Stomach (tissue), 9 donors: ENCODE measurements around the gene DOCK11. TPM values are rescaled to one million over a fixed set of nuclear protein-coding genes. Genes with fewer than 3 reads are reported as not detected.
A peak's percentile ranks its signal among the peaks of the same experiment; 100 is the strongest.

ENCODE experiments used
- DNase-seq, 2 donors: peaks; one replicate each; pipeline versions ENCODE4 v3.0.0 to v3.0.0-alpha.2; 2013 to 2019
- H3K27ac ChIP-seq, 5 donors: fragments of 200-600 bp in 4 of 5; sonication (generic) in 4 of 5; one replicate each; pipeline ENCODE4 v1.5.1; 2013 to 2019; ENCODE audit warnings: mild to moderate bottlenecking in 1 of 5, moderate library complexity in 1 of 5
- H3K27me3 ChIP-seq, 3 donors: fragments of 200-600 bp; sonication (generic); one replicate each; pipeline ENCODE4 v1.5.1; 2017 to 2019; ENCODE audit warnings: mixed run types in 1 of 3
- H3K36me3 ChIP-seq, 4 donors: fragments of 200-600 bp; sonication (generic); 1 replicate in 3 of 4; 2 replicates in 1 of 4; pipeline ENCODE4 v1.5.1; 2016 to 2019
- H3K4me1 ChIP-seq, 4 donors: fragments of 200-600 bp; sonication (generic); one replicate each; pipeline ENCODE4 v1.5.1; 2016 to 2019
- H3K4me3 ChIP-seq, 4 donors: fragments of 200-600 bp; sonication (generic) in 3 of 4; one replicate each; pipeline ENCODE4 v1.5.1; 2016 to 2019; ENCODE audit warnings: mild to moderate bottlenecking in 1 of 4
- H3K9me3 ChIP-seq, 4 donors: fragments of 200-600 bp; sonication (generic); one replicate each; pipeline ENCODE4 v1.5.1; 2016 to 2019
- EP300 ChIP-seq: sonication (generic); formaldehyde crosslinking; IDR thresholded peaks from one replicate; pipeline ENCODE4 v1.6.1; 2017; ENCODE audit warnings: antibody characterized with exemption
- POLR2A ChIP-seq, 4 donors: fragments of 450-650 bp; IDR thresholded peaks; one replicate each; pipeline ENCODE4 v1.6.1; 2016; ENCODE audit warnings: antibody characterized with exemption in 4 of 4, control low read depth in 2 of 4, mild to moderate bottlenecking in 1 of 4, moderate library complexity in 1 of 4
- POLR2AphosphoS5 ChIP-seq, 3 donors: sonication (generic); formaldehyde crosslinking; IDR thresholded peaks; one replicate each; pipeline ENCODE4 v1.6.1; 2016; ENCODE audit warnings: antibody characterized with exemption in 3 of 3
- WGBS, 5 donors: extraction: QIAGEN DNeasy Blood & Tissue Kit in 3 of 5; methylation state at CpG; one replicate each; pipeline versions ENCODE4 v1.1.5 to v1.1.7; 2013 to 2018; 5-methylcytosine and 5-hydroxymethylcytosine counted together
- intact Hi-C: fragments of 100-400 bp; cut with DNase I; formaldehyde crosslinking; loops from one replicate; pipeline ENCODE4 v1.15.1; 2023; ENCODE audit warnings: low total_unique reads
- polyA plus RNA-seq, 3 donors: library from polyadenylated mRNA; stranded (reverse); fragments of 200-250 nt; gene quantifications; one replicate each; pipeline ENCODE4 v1.2.3, GENCODE V29; 2013
- total RNA-seq, 5 donors: library from RNA; depleted of rRNA; stranded (reverse); fragments of >200 nt; gene quantifications; one replicate each; pipeline versions ENCODE4 v1.1.0 to v1.2.3, GENCODE V29; 2014 to 2016
- TF ChIP-seq, protein P1 (sequence below), 7 experiments: fragments of 450-650 bp in 4 of 7; fragments of 200-600 bp in 3 of 7; sonication (generic) in 3 of 7; IDR thresholded peaks; one replicate each; pipeline ENCODE4 v1.5.1; 2016 to 2019; ENCODE audit warnings: antibody characterized with exemption in 7 of 7, control low read depth in 2 of 7, mild to moderate bottlenecking in 1 of 7
- donor health status: healthy with polysubstance abuse.
- donor health status: Bipolar disorder and iron deficiency.
- donor health status: healthy.

DOCK11 gene
- total and polyA plus RNA-seq, 8 donors, result 3.5 to 34.0 (median 6.2) TPM

DNA sequence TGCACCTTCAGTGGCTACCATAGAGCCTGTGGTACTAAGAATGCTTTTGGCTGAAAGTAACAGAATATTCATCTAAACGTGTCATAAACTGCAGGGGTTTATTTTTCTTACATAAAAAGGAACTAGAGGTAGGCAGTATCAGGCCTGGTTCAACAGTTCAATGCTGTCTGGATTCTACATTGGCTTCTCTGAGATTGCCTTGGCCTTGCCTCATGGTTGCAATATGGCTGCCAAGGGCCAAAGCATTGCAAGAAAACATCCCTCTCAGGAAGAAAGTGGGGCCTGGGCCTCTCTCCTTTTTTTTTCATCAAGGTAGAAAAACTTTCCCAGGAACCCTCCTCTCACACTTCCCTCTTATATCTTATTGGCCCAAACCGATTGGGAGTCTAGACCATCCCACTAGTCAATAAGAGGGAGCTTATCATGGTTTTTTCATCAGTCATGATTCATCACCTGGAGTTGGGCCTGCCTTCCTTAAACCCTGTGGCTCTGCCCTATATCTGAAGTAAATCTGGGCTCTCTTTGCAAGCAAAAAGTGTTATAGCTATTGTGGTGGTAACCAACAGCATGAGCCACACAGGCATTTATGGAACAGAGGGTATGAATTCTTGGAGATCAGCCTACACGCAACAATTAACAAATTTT, 1.8 kb upstream of the DOCK11 start:
- no peak overlapping the region for H3K27ac ChIP-seq

DNA sequence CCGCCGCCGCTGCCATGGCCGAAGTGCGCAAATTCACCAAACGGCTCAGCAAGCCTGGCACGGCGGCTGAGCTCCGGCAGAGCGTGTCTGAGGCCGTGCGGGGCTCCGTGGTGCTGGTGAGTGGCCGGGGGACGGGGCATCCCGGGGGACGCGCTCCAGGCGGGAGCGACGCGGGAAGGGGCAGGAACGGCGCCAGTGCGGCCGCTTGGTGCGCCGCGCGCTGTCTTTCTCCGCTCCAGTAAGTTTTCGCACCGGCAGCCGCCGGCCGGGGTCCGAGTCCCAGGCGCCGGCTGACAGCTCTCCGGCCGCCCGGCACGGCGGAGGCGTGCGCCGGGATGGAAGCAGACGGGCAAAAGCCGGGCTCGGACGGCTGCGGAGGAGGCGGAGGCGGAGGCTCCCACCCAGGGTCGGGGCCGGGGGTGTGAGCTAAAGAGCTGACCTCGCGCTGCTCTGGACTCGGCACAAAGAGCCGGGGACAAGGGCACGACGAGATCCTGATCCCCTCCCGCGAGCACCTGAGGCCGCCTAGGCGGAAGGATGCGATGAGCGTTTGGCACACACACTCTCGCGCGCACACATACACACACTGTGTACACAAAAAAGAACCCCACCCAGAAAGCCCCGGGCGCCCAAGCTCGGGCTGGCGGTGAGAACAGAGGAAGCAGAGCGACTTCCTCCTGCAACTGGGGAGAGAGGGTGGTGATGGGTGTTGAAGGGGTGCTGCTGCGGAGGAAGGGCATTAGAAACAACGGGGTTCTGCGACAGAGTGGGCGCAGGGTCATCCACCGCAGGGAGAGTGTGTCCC, 545 bp downstream of the DOCK11 start:
- WGBS, 5 donors, result 0 to 42% (median 7%) methylated on average over 5 to 77 of the region's 81 CpGs
- TF ChIP-seq POLR2AphosphoS5 (IDR thresholded peaks at IDR 0.05), result peak in 1 of 3 donors; percentile 32
- TF ChIP-seq, protein P1, sequence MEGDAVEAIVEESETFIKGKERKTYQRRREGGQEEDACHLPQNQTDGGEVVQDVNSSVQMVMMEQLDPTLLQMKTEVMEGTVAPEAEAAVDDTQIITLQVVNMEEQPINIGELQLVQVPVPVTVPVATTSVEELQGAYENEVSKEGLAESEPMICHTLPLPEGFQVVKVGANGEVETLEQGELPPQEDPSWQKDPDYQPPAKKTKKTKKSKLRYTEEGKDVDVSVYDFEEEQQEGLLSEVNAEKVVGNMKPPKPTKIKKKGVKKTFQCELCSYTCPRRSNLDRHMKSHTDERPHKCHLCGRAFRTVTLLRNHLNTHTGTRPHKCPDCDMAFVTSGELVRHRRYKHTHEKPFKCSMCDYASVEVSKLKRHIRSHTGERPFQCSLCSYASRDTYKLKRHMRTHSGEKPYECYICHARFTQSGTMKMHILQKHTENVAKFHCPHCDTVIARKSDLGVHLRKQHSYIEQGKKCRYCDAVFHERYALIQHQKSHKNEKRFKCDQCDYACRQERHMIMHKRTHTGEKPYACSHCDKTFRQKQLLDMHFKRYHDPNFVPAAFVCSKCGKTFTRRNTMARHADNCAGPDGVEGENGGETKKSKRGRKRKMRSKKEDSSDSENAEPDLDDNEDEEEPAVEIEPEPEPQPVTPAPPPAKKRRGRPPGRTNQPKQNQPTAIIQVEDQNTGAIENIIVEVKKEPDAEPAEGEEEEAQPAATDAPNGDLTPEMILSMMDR (IDR thresholded peaks at IDR 0.05), result no peak
- intact Hi-C loops, result no loop called here
- Histone ChIP-seq H3K4me1 (peaks cover 0 to 24% (median 13%) of the 10 kb centered on the region in 4 donors), H3K27ac (peak overlapping the region; percentile 67 to 91 (median 84)), H3K27me3 (no peaks in the 10 kb centered on the region), H3K4me3 (peak overlapping the region; percentile 55 to 84 (median 70)), H3K9me3 (no peaks in the 10 kb centered on the region), H3K36me3 (no peaks in the 10 kb centered on the region)
- DNase-seq, result peak; percentile 63 to 77

More for the DNA sequence above, 1.8 kb upstream of the DOCK11 start:
- Histone ChIP-seq H3K36me3 (no peaks in the 10 kb centered on the region), H3K27me3 (no peaks in the 10 kb centered on the region), H3K9me3 (no peaks in the 10 kb centered on the region), H3K4me3 (no peak overlapping the region), H3K4me1 (peaks cover 0 to 19% (median 13%) of the 10 kb centered on the region in 4 donors)
- 61 to 96% (median 88%) methylated on average over 3 of the region's 3 CpGs for WGBS, 5 donors
- no peak for DNase-seq
- TF ChIP-seq POLR2A (IDR thresholded peaks at IDR 0.05) (no peak), POLR2AphosphoS5 (IDR thresholded peaks at IDR 0.05) (no peak), EP300 (no peak)
- TF ChIP-seq, protein P1 (IDR thresholded peaks at IDR 0.05), result no peak
- intact Hi-C loops, result no loop called here

DNA sequence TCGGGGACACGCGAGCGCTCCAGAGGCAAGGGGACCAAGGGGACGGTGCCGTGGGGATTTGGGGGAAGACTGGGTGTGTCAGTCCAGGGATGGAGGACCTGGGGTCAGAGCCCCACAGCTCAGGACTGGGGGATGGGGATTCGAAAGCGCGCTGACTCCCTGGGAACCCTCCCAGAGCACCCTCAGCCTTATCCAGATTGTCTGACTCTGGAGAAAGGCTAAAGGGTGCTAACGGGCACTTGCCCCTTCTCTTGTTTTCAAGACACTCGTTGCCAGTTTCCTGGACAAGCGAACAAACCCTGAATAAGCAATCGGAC, 1.1 kb downstream of the DOCK11 start:
- 1 to 38% (median 12%) methylated on average over 9 to 13 of the region's 13 CpGs for WGBS, 5 donors
- peaks cover 0 to 29% (median 13%) of the 10 kb centered on the region in 4 donors for H3K4me1 ChIP-seq
- no peak for DNase-seq
- intact Hi-C loops, result no loop called here
- H3K27ac ChIP-seq, result peak overlapping the region; percentile 41 to 91 (median 84)
- TF ChIP-seq POLR2A (IDR thresholded peaks at IDR 0.05), result no peak
- H3K27me3 ChIP-seq, result no peaks in the 10 kb centered on the region
- H3K9me3 ChIP-seq, result no peaks in the 10 kb centered on the region
- H3K4me3 ChIP-seq, result peak overlapping the region; percentile 55 to 84 (median 70)
- H3K36me3 ChIP-seq, result no peaks in the 10 kb centered on the region

DNA sequence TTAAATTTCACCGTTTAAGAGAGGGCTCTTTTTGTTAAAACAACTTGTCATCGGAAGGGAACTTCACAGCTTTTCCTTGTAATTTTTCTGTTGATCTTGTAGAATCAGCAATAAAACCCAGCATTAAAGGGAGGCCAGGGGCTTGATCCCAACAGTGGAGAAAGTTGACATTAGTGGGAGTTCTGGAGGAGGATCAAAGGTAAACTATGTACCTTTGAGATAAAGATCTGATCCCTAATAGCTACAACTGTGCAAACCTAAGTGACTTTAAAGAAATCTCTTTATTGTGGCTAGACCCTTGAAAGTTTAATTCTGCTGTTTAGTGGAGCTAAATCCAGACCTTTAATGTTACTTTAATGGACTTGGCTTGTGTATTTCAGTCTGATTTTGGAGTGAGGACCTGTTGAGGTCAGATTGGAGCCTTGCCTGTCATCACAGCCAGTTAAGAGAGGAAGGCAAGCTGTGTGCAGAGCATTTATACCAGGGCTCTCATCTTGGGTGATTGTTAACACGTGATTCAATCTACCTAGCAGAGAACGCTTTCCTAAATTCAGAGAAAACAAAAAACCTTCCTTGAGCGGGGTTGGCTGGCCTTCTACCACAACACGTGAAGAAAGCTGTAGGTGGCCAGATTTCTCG, 1.7 kb downstream of the DOCK11 start:
- Histone ChIP-seq H3K9me3 (no peaks in the 10 kb centered on the region), H3K4me3 (peak overlapping the region; percentile 55 to 84 (median 70))
- intact Hi-C loops, result no loop called here

More for the DNA sequence above, 1.7 kb downstream of the DOCK11 start:
- Histone ChIP-seq H3K27me3 (no peaks in the 10 kb centered on the region), H3K27ac (peak overlapping the region in 4 of 5 donors; percentile 75 to 91 (median 86)), H3K36me3 (no peaks in the 10 kb centered on the region), H3K4me1 (peaks cover 0 to 29% (median 13%) of the 10 kb centered on the region in 4 donors)
- WGBS, 5 donors, result 18 to 39% (median 25%) methylated on average over 7 of the region's 7 CpGs
- TF ChIP-seq POLR2A (IDR thresholded peaks at IDR 0.05), result no peak
- TF ChIP-seq, protein P1 (IDR thresholded peaks at IDR 0.05), result no peak
- no peak for TF ChIP-seq POLR2AphosphoS5 (IDR thresholded peaks at IDR 0.05)
- no peak for TF ChIP-seq EP300
- no peak for DNase-seq
